Epithelial cell of esophagus (primary cell): ENCODE measurements around the gene CCDC60.

Experiments
- DNase-seq: peaks from one replicate; pipeline ENCODE4 v3.0.0; 2010; ENCODE audit warnings: low read depth
- H3K4me3 ChIP-seq: 2 replicates; pipeline ENCODE4 v1.5.1; 2011; ENCODE audit warnings: mild to moderate bottlenecking, low read length, control low read depth
- TF ChIP-seq, protein P1 (sequence below): IDR thresholded peaks from 2 replicates; pipeline ENCODE4 v1.5.1; 2011; ENCODE audit warnings: low read depth, mild to moderate bottlenecking, low read length, control low read depth, inconsistent platforms; ENCODE audit not compliant: insufficient read depth; ENCODE audit errors: missing control alignments

Gene CCDC60

DNA sequence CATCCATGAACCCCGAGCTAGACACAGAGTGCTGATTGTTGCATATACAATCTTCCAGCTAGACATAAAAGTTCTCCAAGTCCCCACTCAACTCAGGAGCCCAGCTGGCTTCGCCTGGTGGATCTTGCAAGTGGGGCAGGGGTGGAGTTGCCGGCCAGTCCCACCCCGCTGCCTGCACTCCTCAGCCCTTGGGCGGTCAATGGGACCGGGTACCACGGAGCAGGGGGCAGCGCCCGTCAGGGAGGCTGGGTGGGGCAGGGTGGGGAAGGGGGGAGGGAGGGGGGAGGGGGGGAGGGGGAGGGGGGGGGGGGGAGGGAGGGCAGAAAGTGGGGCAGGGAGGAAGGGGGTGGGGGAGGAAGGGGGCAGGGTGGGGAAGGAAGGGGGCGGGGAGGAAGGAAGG lies 63.0 kb downstream of the CCDC60 start:
- TF ChIP-seq, protein P1, sequence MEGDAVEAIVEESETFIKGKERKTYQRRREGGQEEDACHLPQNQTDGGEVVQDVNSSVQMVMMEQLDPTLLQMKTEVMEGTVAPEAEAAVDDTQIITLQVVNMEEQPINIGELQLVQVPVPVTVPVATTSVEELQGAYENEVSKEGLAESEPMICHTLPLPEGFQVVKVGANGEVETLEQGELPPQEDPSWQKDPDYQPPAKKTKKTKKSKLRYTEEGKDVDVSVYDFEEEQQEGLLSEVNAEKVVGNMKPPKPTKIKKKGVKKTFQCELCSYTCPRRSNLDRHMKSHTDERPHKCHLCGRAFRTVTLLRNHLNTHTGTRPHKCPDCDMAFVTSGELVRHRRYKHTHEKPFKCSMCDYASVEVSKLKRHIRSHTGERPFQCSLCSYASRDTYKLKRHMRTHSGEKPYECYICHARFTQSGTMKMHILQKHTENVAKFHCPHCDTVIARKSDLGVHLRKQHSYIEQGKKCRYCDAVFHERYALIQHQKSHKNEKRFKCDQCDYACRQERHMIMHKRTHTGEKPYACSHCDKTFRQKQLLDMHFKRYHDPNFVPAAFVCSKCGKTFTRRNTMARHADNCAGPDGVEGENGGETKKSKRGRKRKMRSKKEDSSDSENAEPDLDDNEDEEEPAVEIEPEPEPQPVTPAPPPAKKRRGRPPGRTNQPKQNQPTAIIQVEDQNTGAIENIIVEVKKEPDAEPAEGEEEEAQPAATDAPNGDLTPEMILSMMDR, result no peak
- no peak overlapping the region for H3K4me3 ChIP-seq
- no peak for DNase-seq

DNA sequence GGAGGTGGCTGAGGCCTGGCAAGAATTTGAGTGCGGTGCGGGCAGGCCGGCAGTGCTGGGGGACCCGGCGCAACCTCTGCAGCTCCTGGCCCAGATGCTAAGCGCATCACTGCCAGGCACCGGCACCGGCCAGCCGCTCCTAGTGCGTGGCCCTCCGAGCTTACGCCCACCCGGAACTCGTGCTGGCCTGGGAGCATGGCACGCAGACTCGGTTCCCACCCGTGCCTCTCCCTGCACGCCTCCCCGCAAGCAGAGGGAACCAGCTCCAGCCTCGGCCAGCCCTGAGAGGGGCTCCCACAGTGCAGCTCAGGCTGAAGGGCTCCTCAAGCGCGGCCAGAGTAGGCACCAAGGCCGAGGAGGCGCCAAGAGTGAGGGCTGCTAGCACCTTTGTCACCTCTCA lies 63.7 kb downstream of the CCDC60 start:
- no peak overlapping the region for H3K4me3 ChIP-seq
- no peak for DNase-seq
- TF ChIP-seq, protein P1, result no peak

DNA sequence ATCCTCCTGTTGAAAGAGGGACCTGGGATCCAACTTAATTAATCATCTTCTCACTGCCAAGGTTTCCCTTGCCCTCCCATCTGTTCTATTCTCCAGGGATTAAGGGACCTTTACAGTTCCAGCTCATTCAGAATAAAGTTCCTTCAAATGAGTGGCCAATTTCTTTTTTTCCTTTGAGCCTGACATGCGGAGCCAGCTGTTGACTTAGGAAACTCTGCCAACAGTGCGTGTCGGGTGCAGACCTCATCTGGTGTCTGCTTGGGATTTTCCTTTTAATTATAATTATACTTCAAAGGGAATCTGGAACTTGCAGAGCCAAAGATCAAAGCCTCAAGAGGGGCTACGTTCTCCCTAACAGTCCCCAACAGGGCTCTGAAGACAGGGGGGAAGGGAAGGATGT lies 64.8 kb downstream of the CCDC60 start:
- no peak overlapping the region for H3K4me3 ChIP-seq
- no peak for DNase-seq
- TF ChIP-seq, protein P1, result no peak

DNA sequence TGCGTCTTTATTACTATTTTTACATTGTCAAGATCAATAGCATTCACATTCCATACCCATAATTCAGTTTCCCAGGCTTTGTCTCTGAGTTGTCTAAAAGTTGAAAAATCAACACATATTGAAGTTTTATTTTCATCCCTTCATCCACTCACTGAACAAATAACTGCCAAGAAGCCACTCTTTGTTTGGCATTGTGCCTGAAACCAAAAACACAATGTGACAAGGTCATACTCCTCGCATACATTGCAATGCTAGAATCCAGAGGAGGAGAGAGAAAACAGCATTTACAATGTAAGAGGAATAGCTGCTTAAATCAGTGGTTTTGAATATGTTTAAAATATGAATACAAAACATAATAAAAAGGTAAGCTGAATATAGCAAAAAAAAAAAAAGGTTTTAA lies 71.8 kb downstream of the CCDC60 start:
- TF ChIP-seq, protein P1, result no peak
- H3K4me3 ChIP-seq, result no peak overlapping the region
- DNase-seq, result no peak

DNA sequence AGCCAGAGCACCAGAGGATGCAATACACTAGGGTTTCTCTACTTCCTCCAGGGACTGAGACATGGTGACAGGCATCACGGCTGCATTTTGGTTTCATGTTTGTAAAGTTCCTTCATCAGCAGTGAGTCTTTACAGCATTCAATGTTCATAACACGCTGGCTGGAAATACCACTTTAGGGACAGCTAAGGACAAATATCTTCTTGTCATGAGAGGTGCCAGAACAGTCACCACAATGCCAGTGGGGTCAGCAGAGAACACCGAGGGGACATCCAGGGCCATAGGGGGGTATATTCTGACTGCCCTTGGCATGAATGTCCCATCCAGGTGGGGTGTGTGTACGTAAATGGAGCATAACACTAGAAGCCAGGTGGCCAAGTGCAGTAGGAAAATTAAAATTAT lies 72.3 kb downstream of the CCDC60 start:
- DNase-seq, result no peak
- TF ChIP-seq, protein P1, result no peak
- H3K4me3 ChIP-seq, result no peak overlapping the region

DNA sequence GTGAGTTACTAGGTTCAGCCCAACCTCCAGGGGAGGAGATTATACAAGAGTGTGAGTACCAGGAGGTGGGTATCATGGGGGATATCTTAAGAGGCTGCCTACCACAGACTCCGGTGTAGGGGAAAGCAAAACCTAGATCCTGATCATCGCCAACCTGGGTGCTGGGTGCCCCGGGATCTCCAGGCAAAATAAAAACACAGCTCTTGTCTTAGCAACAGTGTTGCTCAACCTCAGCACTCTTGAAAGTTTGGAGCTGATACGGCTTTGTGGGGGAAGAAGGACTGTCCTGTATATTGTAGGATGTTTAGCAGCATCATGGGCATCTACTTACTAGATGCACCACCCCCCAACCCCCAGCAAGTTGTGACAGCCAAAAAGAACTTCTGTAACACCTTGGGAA lies 74.5 kb downstream of the CCDC60 start:
- TF ChIP-seq, protein P1, result no peak
- H3K4me3 ChIP-seq, result no peak overlapping the region
- no peak for DNase-seq

DNA sequence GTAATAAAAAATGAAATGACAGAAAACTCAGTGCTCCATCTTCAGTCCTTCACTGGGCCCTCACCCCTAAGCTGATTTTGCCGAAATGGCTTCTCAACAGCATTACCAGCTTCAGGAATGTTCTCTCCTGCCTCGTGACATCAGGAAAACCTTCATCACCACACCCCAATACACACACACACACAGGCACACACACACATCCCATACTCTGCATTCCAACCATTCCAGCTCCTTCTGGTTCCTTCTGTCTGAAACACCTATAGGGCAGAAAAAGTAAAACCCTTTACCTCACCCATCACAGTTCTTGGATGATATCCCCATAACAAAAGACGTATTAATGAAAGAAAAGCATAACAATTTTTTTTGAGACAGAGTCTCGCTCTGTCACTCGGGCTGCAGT lies 75.9 kb downstream of the CCDC60 start:
- H3K4me3 ChIP-seq, result no peak overlapping the region
- DNase-seq, result no peak
- TF ChIP-seq, protein P1, result no peak
